HG03159 (cell line): ENCODE measurements around the gene PRR36.

Experiments
- ATAC-seq: cut with Tn5 transposase; IDR thresholded peaks from one replicate; pipeline ENCODE4 v1.9.1; 2021; ENCODE audit warnings: mild to moderate bottlenecking, moderate library complexity; ENCODE audit not compliant: unreplicated experiment

PRR36 gene

DNA sequence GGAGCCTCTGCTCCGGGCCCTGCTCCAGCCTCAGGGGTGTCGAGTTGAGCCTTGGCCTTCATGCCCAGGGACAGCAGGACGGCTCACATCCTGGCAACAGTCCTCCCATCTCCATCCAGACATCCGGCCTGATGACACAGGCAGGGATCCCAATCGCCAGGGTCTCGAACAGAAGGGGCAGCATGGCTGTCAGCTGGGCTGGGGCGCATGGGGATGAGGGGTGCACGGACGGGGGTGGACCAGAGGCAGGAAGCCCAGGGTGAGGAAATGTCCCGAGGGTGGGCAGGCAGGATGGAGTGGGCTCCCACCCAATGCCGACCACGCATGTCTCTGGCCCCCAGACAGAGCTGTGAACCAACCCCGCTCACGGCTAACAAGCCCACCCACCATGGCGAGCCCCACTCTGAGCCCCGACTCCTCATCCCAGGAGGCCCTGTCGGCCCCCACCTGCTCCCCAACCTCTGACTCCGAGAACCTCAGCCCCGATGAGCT lies 28.0 kb downstream of the PRR36 start:
- no peak for ATAC-seq

DNA sequence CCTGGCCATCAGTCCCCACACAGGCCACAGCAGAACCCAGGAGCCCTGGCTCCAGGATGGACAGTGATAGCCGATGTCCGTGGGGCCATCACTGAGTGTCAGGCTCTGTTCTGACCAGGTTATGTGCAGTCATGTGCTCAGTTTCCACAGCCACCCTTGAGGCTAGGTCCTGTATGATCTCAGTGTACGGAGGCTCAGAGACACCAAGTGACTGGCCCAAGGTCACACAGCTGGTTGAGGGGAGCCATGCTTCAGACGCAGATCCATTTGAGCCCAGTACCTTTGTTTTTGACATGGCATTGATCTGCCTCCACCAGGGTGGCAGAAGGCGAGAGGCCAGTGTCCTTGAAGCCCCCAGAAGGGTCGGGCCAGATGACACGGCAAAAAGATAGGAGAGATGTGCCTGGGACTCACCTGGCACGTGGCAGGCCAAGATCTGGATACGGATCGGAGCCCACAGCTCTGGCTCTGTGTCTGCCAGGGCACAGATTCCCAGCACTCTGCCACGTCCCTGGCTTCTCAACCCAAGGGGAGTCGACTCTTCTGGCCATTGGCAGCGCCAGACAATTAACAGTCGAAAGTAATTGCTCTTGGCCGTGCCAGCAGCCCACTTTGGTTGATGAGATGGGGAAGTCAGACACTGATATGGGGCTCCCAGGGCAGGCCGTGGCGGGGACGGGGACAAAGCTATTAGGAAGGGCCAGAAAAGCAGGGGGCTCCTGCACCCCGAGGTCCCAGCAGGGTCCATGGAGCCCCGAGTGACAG lies 28.6 kb downstream of the PRR36 start:
- no peak for ATAC-seq

DNA sequence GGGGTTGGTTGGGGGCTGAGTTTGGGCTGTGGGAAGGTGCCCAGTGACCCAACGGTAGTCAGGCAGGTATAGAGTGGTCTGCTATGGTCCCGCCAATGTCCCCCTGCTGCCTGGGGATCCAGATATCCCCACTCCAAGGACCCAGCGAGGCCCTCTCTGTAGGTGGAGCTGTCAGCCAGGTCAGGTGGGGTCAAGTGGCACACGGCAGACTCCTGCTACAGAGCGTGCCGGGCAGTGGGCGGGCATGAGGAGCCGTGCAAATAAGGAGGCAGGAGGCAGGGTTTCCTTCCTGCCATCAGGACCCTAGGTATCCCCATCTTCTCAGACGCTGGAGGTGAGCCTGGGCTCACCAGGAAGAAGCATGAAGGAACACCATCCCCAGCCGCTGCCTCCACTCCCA lies 29.2 kb downstream of the PRR36 start:
- no peak for ATAC-seq

DNA sequence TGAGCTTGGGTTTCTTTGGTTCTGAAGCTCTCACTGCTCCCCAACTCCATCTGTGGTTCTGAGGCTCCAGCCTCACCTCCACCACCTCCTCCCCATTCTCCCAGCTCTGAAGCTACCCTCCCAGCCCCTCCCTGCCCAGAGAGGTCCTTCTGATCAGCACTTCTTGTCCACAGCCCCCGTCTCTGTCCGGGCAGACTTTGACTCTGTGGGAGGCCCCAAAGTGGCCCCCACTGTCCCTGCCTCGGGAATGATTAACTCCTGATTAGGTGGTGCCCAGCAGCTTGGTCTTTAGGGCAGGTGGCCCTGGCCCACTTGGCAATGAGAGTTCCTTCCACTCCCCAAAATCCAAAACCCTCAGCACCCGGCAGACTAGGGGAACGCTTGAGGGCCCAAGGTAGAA lies 29.8 kb downstream of the PRR36 start:
- ATAC-seq: no peak

DNA sequence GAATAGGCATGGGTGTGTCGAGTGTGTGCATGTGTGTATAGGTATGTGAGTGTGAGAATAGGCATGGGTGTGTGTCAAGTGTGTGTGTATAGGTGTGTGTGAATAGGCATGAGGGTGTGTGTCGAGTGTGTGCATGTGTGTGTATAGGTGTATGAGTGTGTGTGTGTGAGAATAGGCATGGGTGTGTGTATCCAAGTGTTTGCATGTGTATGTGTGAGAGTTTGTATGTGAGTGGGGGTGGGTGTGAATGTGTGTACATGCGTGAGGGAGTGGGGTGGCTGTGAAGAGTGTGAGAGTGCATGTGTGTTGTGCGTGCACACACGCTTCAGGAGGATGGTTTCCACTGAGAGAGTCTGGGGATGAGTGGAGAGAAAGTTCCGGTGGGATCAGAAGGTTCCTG lies 30.7 kb downstream of the PRR36 start:
- ATAC-seq: no peak

DNA sequence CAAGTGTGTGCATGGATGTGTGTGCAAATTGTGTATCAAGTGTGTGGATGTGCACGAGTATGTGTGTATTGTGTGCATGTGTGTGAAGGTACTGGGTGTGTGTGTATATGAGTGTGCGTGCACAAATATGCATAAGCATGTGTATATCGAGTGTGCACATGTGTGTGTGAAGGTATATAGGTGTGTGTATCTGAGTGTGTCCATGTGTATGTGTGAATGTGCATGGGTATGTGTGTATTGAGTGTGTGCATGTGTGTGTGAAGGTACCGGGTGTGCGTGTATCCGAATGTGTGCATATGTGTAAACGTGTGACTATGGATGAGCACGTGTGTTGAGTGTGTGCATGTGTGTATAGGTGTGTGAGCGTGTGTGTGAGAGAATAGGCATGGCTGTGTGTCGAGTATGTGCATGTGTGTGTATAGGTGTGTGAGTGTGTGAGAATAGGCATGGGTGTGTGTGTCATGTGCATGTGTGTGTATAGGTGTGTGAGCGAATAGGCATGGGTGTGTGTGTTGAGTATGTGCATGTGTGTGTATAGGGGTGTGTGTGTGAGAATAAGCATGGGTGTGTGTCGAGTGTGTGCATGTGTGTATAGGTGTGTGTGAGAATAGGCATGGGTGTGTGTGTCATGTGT lies 31.4 kb downstream of the PRR36 start:
- no peak for ATAC-seq

DNA sequence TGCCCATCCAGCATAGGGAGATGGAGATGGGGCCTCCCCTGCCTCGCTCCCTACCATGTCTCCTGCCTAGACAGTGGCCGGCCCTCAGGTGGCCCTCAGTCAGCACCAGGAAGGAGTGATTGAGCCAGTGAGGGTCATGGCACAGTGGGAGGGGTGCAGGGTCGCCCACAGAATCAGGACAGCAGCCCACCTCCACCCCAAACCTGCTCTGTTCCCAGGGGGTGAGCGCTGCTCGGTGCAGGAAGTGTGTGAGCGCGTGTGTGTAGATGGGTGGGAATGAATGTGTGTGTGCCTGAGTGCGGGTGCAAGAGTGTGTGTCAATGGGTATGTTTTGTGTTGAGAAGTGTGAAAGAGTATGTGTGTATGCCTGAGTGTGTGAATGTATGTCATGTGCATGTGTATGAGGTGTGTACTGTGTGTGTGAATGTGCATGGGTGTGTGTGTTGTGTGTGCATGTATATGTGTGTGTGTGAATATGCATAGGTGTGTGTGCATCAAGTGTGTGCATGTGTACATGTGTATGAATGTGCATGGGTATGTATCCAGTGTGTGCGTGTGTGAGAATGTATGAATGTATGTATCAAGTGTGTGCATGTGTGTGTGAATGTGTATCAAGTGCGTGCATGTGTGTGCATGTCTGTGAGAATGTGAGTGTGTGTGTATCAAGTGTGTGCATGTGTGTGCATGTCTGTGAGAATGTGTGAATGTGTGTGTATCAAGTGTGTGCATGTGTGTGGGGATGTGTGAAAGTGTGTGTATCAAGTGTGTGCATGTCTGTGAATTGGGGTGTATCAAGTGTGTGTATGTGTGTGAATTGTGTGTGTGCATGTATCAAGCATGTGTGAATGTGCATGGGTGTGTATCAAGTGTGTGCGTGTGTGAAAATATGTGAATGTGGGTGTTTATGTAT lies 32.2 kb downstream of the PRR36 start:
- no peak for ATAC-seq

DNA sequence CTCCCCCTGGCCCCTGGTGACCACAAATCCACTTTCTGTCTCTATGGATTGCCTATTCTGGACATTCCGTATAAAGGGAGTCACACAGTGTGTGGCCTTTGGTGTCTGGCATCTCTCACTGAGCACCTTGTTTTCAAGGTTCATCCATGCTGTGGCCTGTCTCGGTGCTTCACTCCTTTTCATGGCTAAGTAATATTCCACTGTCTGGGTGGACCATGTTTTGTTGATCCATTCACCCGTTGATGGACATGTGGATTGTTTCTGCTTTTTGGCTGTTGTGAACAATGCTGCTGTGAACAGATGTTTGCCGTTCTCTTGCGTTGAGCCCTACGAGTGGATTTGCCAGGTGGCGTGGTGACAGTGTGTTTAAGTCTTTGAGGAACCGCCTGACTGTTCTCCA lies 33.6 kb downstream of the PRR36 start:
- ATAC-seq: no peak

DNA sequence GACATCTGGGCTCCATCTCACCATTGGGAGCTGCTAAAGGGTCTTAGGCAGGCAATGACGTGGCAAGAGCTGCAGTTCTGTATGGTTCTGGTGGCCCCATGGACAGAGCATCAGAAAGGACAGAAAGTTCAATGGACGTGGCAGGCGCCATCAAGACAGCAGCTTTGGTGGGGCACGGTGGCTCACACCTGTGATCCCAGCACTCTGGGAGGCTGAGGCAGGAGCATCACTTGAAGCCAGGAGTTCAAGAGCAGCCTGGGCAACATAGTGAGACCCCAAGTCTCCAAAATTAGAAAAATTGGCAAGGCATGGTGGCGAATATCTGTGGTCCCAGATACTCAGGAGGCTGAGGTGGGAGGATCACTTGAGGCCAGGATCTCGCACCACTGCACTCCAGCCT lies 34.7 kb downstream of the PRR36 start:
- ATAC-seq: no peak

DNA sequence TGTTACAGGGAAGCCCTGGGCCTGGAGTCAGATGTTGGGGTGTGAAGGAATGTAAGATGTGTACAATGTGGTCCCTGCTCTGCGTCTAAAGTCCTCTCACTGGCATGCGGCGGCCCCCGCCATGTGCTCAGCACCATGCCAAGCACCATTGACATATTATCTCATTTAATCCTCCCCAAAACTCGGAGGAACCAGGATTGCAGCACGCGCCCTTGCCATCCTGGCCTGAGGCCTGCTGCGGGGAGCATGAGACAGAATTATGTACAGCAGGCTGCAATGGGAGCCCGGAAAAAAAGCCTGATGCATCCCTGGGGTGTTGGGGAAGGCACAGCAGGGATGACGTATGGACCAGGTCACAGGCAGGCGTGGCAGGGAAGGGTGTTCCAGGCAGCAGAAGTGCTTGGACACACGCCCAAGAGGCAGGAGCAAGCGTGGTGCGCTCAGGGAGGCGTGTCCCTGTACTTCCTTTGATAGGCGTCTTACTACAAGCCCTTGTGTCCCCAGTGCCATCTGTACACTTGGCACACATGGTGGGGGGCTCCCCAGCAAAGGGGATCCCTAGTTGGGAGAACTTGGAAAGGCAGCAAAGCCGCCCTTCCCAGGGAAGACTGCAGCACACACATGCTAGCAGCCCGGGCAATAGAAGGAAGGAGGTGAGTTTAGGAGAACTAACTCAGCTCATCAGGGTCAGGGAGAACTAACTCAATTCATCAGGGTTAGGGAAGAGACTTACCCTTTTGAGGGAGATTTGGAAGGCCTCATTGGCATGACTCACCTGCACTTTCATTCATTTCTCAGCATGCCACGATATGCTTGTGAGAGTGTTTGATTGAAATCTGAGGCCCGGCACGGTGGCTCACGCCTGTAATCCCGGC lies 40.7 kb downstream of the PRR36 start:
- ATAC-seq: no peak

DNA sequence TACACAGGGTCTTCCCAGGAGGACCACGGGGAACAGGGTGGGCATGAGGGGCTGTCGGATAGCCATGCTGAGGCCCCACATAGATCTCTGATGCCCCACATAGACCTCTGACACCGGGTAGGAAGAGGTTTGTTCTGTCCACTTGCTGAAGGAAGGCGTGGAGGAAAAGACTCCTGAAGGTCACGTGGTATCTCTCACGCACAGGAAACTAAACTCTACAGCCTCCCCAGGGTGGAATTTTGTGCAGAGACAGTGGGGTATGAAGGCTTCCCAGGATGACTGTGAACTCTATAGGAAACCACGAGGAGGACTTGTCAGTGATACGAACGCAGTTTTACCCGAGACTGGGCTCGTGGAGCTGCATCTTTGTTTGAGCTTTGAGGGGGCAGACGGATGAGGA lies 41.4 kb downstream of the PRR36 start:
- ATAC-seq: no peak

DNA sequence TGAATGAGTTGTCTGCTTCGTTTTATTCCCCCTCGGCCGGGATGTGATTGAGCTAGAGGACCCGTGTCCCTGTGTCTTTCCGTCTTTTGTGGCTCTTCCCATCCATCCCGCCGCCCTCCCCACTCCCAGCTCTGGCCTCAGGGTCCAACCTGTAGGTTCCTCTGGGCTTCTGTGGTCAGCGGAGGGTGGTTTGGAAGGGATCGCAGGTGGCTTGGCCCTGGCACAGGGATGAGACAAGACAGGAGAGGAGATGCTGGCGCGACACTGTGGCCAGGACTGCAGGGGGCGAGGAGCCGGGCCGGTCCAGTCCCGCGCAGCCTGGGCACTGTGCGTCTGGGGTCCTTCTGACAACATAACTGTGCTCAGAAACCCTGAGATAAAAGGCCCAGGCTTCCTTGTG lies 42.2 kb downstream of the PRR36 start:
- no peak for ATAC-seq

DNA sequence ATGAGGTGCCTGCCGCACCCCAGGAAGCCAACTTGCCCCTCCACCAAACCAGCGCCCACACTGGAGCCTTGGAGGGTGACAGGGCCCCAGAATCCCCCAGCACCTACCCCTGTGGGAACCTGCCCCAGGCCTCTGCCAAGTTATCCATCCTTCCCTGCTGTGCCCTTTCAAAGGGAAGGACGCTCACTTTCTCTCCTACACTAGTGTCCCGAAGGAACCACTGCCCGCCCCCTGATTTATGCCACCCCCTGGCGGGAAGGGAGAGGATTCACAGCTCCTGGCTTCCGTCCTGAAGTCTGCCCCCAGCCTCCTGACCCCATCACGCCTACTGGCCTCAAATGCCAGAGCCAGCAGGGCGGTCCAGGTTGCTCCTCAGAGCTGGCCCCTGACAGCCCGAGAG lies 42.7 kb downstream of the PRR36 start:
- no peak for ATAC-seq

DNA sequence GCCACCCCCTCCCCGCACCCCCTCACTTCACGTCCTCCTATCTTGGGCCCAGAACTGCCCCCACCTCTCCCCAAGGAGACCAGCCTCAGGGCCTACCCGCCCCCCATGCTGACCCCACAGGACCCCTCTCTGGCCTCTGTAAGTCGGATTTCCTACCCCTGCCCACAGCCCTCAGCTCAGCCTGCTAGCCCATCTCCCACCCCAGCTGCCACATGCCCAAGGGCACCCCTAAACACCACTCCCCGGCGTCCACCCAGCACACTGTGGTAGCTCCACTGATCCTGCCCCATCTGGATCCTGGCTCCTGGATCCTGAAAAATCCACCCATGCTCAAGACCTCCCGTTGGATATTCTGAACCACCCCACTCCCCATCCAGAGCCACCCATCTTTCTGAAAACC lies 43.4 kb downstream of the PRR36 start:
- ATAC-seq: no peak

DNA sequence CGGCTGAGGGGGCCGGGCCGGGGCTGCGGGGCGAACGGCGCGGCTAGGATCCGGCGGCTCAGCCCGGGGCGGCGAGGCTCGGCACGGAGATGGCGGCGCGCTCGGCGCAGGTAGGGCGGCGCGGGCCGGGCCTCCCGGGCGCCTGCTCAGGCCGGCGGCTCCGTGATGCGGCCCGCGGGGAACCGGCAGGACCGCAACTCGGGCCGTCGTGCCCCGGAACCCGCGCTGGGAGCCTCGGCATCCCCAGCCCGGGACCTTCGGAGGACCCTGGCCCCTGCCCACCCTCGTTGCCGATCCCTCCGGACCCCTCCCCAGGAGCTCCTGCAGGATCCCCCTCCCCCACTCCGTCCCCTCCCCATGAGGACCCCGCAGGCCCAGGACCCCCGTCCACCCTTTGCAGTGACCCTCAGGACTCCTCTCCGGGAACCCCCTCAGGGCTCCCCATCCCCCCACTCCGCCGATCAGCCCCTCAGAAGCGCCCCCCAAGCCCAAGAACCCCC lies 43.9 kb downstream of the PRR36 start:
- peak; percentile 11 for ATAC-seq

DNA sequence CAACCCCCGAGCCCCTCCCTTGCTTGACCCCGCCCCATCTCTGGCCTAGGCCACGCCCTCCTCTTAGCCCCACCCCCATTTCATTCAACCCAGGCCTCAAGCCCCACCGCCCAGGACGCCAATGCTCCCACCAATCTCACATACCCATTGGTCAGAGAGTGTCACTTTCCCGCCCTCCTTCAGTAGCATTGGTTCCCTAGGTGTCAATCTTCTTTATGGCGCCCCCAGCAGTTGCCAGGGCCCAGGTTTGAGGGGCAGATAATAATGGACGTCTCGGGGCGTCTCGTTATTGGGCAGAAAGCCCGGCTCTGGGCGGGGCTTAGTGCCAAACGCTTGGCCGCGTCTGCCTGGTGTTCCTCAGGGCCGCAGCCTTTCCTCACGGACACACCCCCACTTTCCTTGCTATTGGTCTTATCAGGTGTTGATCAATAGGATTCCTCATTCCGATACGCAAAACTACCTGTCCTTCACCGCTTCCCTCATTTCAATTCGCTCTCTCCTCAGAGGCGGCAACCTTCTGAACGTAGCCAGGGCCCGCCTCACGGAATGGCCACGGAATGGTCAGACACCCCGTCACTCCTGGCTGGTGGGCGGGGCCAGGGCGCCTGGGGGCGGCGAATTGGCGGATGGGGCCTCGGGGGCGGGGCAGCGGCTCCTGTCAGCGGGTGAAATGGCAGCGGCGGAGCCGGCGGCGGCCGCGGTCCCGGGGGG lies 44.5 kb downstream of the PRR36 start, which contains the start of gene EVI5L:
Gene EVI5L (plus strand): TSS at position 658 of the 711 bp plus-strand sequence. CDS start 16,325 bp downstream, outside the sequence.
- peak; percentile 88 for ATAC-seq

DNA sequence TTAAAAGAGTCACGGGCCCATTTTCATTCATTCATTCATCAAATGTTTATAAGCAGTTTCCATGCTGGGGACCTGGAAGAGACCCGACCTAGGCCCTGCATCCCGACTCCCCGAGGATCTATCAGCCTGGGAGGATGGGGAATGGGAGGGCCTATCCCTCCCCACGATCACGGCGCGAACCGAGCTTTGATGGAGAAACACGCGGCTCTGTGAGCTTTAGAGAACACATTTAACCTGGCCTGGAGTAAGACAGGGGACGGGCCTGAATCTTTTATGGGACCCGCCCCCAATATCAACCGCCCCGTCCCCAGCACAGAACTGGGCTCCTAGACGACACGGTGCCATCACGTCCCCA lies 45.0 kb downstream of the PRR36 start:
- no peak for ATAC-seq

DNA sequence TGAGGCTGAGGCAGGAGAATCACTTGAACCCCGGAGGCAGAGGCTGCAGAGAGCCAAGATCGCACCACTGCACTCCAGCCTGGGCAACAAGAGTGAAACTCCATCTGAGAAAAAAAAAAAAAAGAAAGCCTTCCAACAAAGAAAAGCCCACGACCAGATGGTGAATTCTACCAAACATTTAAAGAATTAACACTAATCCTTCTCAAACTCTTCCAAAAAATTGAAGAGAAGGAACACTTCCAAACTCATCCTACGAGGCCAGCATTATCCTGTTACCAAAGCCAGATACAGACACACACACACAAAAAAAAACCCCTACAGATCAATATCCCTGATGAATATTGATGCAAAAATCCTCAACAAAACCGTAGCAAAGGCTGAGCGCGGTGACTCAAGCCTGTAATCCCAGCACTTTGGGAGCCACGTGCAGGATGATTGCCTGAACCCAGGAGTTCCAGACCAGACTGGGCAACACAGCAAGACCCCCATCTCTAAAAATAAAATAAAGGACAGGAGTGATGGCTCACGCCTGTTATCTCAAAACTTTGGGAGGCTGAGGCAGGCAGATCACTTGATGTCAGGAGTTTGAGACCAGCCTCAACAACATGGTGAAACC lies 50.4 kb downstream of the PRR36 start:
- no peak for ATAC-seq

DNA sequence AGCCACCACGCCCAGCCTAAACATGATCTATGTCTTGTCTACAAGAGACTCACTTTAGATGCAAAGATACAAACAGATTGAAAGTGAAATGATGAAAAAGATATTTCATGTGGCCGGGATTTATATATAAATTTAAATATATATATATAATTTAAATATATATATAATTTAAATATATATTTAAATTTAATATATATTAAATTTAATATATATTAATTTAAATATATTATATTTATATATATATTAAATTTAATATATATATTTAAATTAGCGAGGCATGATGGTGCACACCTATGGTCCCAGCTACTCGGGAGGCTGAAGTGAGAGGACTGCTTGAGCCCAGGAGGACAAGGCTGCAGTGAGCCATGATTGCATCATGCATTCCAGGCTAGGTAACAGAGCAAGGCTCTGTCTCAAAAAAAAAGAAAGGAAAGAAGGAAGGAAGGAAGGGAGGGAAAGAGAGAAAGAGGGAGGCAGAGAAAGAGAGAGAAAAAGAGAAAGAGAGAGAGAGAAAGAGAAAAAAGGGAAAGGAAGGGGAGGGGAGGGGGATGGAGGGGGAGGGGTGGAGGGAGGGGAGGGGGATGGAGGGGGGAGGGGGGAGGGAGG lies 51.2 kb downstream of the PRR36 start:
- no peak for ATAC-seq
